ENCODE results near the gene GCH1. TPM values are rescaled to one million over a fixed set of nuclear protein-coding genes. Genes with fewer than 3 reads are reported as not detected.
A peak's percentile ranks its signal among the peaks of the same experiment; 100 is the strongest.

The GCH1 gene
- total RNA-seq, 1 experiment from 2014 or later, result 18.2 TPM

GRCh38 chr14:54823757-54824549 is 78.7 kb downstream of the GCH1 start:
- no peak for DNase-seq (ENCODE audit: low read depth)

GRCh38 chr14:54822685-54823084 is 79.9 kb downstream of the GCH1 start:
- no peak for DNase-seq (ENCODE audit: low read depth)

- peak; percentile 96 for DNase-seq (ENCODE audit: low read depth)
These were observed 84.2 kb downstream of the GCH1 start for GRCh38 chr14:54818201-54819133.

- no peak for DNase-seq (ENCODE audit: low read depth)
These were observed 85.1 kb downstream of the GCH1 start for GRCh38 chr14:54817506-54817905.

DNA sequence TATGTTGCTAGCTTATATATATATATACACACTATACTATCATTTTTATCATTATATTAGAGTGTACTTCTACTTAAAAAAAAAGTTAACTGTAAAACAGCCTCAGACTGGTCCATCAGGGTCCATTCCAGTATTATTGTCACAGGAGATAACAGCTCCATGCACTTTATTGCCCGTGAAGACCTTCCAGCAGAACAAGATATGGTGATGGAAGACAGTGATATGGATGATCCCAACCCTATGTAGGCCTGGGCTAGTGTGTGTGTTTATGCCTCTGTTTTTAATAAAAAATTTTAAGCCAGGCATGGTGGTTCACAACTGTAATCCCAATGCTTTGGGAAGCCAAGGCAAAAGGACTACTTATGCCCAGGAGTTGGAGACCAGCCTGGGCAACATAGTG is 86.2 kb downstream of the GCH1 start:
- no peak for DNase-seq (ENCODE audit: low read depth)

DNA sequence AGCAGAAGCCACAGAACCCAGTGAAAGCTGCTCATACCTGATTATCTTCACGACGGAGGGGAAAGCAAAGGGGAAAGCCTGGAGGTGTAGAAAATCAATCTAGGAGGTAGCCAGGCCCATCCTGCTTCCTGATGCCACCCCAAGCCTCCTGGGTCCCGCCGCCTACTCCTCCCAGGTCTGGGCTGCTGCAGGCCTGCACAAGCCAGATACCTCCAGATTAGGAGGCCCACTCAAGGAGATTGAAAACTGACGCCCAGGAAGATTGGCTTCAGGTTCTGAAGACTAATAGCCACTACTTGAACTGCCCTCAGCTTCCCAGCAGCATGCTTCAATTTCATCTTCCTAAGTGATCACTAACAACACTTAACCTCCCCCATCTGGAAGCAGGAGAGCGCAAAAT is 87.1 kb downstream of the GCH1 start:
- no peak for DNase-seq (ENCODE audit: low read depth)

GRCh38 chr14:54815016-54815415 is 87.6 kb downstream of the GCH1 start:
- DNase-seq (ENCODE audit: low read depth), result no peak

- peak; percentile 34 for DNase-seq (ENCODE audit: low read depth)
These were observed 88.5 kb downstream of the GCH1 start for GRCh38 chr14:54814076-54814475.

- DNase-seq (ENCODE audit: low read depth), result no peak
These were observed 89.5 kb downstream of the GCH1 start for GRCh38 chr14:54813081-54813480.

- DNase-seq (ENCODE audit: low read depth), result no peak
These were observed 90.0 kb downstream of the GCH1 start for GRCh38 chr14:54812617-54813016.

GRCh38 chr14:54809767-54810166 is 92.9 kb downstream of the GCH1 start:
- DNase-seq (ENCODE audit: low read depth), result no peak

DNA sequence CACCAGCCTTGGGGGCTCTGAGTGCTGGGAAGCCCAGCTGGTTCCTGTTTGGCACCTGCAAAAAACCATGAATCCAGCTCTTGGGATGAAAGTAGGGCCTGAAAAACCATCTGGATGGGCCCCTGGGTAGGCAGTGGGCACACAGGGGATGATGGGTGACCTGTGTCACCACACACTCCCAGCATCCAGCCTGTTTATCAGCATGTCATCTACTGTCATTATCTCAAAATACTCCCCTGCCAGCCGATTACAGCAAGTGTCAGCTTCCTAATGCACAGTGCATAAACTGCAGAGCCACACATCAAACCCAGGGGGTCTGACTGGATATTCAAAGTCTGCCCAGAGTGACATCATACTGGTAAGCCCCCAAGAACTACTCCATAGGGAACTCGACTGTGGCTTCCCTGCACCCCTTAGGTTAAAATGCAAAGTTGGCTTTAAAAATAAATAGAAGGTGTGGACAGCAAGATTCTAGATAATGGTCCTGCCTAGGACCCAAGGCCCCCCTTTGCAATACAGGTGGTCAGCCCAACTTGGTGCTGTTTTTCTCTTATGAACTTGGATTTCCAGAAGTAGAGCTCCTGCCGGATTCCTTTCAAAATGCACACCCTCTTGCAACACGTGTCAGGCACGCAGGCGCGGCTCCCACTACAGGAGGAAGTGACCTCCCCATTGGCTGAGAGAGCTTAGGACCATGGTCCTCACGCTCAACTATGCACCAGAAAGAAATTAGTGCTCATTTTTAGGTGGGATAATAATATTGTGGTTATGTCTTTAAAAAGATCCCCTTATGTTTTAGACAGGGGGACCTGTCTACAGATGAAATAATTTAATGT is 94.1 kb downstream of the GCH1 start:
- DNase-seq (ENCODE audit: low read depth), result no peak

DNA sequence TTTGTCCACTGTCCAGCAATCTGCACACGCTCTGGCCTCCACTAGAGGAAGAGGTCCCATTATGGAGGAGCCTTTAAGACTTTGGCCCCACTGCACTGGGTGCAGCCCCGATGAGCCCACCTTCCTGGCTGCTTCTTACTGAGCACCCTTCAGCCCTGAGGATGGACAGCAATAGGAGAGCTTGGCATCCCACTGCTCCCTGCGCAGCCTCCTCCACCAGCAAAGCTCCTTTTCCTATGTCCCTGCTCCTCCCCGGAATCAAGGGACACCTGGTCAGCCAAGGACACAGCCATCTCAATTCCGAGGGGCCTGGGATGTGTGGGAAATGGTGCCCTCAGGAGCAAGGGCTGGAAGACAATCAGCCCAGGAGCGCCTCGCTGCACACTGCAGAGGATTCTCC is 94.7 kb downstream of the GCH1 start:
- no peak for DNase-seq (ENCODE audit: low read depth)

DNA sequence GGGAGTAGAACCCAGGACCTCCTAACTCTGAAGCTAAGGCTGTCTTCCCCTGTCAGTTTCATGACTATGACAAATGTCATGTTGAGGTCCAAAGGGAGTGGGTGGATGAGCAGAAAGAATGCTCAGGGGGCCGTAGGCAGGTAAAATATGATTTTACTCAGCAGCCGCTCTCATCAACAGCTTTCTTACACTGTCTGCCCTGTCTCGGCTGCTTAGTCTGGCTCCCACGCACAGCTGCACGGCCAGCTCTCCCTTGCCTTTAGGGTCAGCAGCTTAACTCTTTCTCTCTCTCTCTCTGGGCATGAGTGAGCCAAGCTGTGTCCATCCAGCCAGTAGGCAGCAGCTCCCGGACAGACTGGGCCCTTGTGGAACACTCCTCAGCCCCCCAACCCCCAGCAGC is 95.2 kb downstream of the GCH1 start:
- no peak for DNase-seq (ENCODE audit: low read depth)

- DNase-seq (ENCODE audit: low read depth), result no peak
These were observed 96.0 kb downstream of the GCH1 start for GRCh38 chr14:54806616-54807015.

- DNase-seq (ENCODE audit: low read depth), result peak; percentile 89
These were observed 96.9 kb downstream of the GCH1 start for GRCh38 chr14:54805445-54806322.

- no peak for DNase-seq (ENCODE audit: low read depth)
These were observed 97.6 kb downstream of the GCH1 start for GRCh38 chr14:54805070-54805444.

GRCh38 chr14:54804538-54805041 is 98.0 kb downstream of the GCH1 start:
- DNase-seq (ENCODE audit: low read depth), result no peak

- no peak for DNase-seq (ENCODE audit: low read depth)
These were observed 98.6 kb downstream of the GCH1 start for GRCh38 chr14:54803926-54804537.

- no peak for DNase-seq (ENCODE audit: low read depth)
These were observed 99.2 kb downstream of the GCH1 start for GRCh38 chr14:54803396-54803795.
